NCI-H524 (cell line): ENCODE data around the gene GTF2IRD2.
"Not testable (repeated sequence)": the region's sequence is repeated elsewhere in the genome, so short reads cannot be mapped to it uniquely, and the experiment has no call there.

ENCODE experiments used
- DNase-seq, 2 experiments: peaks; one replicate each; lab custom pipeline; 2025; lab: John Stamatoyannopoulos, UW

The GTF2IRD2 gene

GRCh38 chr7:74788369-74789150, 62.8 kb downstream of the GTF2IRD2 start:
- peak; percentile 17 to 76 for DNase-seq

GRCh38 chr7:74783595-74783994, 67.8 kb downstream of the GTF2IRD2 start:
- DNase-seq = not testable (repeated sequence)

GRCh38 chr7:74781746-74782145, 69.7 kb downstream of the GTF2IRD2 start:
- not testable (repeated sequence) for DNase-seq

GRCh38 chr7:74779053-74779452, 72.4 kb downstream of the GTF2IRD2 start:
- not testable (repeated sequence) for DNase-seq

- DNase-seq = not testable (repeated sequence)
Observed at GRCh38 chr7:74775111-74775510, 76.3 kb downstream of the GTF2IRD2 start.

- DNase-seq = not testable (repeated sequence)
Observed at GRCh38 chr7:74773760-74774750, 77.3 kb downstream of the GTF2IRD2 start, which contains the start of gene NCF1. TSS of gene NCF1 (plus strand) at chr7:74774011. CDS start at chr7:74774032, 21 bp downstream.

GRCh38 chr7:74772093-74772492, 79.3 kb downstream of the GTF2IRD2 start:
- not testable (repeated sequence) for DNase-seq

GRCh38 chr7:74770062-74770461, 81.3 kb downstream of the GTF2IRD2 start:
- not testable (repeated sequence) for DNase-seq

GRCh38 chr7:74766991-74767390, 84.4 kb downstream of the GTF2IRD2 start:
- not testable (repeated sequence) for DNase-seq

- not testable (repeated sequence) for DNase-seq
Observed at GRCh38 chr7:74766509-74766908, 84.9 kb downstream of the GTF2IRD2 start.

- DNase-seq = not testable (repeated sequence)
Observed at GRCh38 chr7:74765205-74765918, 86.0 kb downstream of the GTF2IRD2 start.

- DNase-seq = not testable (repeated sequence)
Observed at GRCh38 chr7:74758982-74759381, 92.4 kb downstream of the GTF2IRD2 start.

GRCh38 chr7:74758268-74758667, 93.1 kb downstream of the GTF2IRD2 start:
- not testable (repeated sequence) for DNase-seq

- DNase-seq = not testable (repeated sequence)
Observed at GRCh38 chr7:74756673-74757072, 94.7 kb downstream of the GTF2IRD2 start.

- not testable (repeated sequence) for DNase-seq
Observed at GRCh38 chr7:74753921-74754482, 97.4 kb downstream of the GTF2IRD2 start.
